GM12873 (cell line): ENCODE measurements around the gene CYP26A1.

Experiments
- CTCF ChIP-seq: IDR thresholded peaks from 2 replicates; pipeline ENCODE4 v1.5.1; 2012; ENCODE audit warnings: low read depth, mild to moderate bottlenecking, moderate library complexity, low read length, control low read depth; ENCODE audit not compliant: insufficient read depth; ENCODE audit errors: missing control alignments

The CYP26A1 gene

GRCh38 chr10:93097386-93097785 lies 23.7 kb downstream of the CYP26A1 start:
- no peak for TF ChIP-seq CTCF

GRCh38 chr10:93098816-93099215 lies 25.1 kb downstream of the CYP26A1 start:
- no peak for TF ChIP-seq CTCF

- TF ChIP-seq CTCF: no peak
Measured at GRCh38 chr10:93099670-93100069, 26.0 kb downstream of the CYP26A1 start.

- no peak for TF ChIP-seq CTCF
Measured at GRCh38 chr10:93103953-93104352, 30.3 kb downstream of the CYP26A1 start.

GRCh38 chr10:93106631-93107072 lies 33.0 kb downstream of the CYP26A1 start:
- no peak for TF ChIP-seq CTCF

GRCh38 chr10:93110472-93111146 lies 36.9 kb downstream of the CYP26A1 start:
- TF ChIP-seq CTCF: no peak

GRCh38 chr10:93113042-93113441 lies 39.3 kb downstream of the CYP26A1 start:
- no peak for TF ChIP-seq CTCF
